NCI-H1694 (cell line): ENCODE results near the gene RASSF6.
"Not testable (repeated sequence)": the region's sequence is repeated elsewhere in the genome, so short reads cannot be mapped to it uniquely, and the experiment has no call there.

Experiments
- DNase-seq: peaks from one replicate; lab custom pipeline; 2025; lab: John Stamatoyannopoulos, UW

Gene RASSF6

DNA sequence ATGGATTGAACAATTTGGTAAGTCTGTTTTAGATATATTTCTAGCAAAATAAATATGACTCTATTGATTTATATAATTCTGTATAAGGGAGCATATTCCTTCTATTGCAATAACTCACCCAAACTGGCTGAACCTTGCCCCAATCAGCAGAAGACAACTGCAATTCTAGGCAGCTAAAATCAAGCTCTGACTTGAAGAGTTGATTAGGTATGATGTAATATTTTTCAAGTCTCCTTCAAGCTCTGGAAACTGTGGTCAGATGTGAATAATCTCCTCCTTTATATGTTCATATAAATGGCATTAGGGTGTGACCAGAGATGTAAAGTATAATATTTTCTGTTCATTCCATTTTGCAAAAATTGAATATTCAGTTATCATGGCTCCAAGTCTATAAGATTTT lies 8.2 kb downstream of the RASSF6 start:
- DNase-seq, result no peak

- DNase-seq, result no peak
Measured at GRCh38 chr4:73609706-73610105, 10.5 kb downstream of the RASSF6 start.

DNA sequence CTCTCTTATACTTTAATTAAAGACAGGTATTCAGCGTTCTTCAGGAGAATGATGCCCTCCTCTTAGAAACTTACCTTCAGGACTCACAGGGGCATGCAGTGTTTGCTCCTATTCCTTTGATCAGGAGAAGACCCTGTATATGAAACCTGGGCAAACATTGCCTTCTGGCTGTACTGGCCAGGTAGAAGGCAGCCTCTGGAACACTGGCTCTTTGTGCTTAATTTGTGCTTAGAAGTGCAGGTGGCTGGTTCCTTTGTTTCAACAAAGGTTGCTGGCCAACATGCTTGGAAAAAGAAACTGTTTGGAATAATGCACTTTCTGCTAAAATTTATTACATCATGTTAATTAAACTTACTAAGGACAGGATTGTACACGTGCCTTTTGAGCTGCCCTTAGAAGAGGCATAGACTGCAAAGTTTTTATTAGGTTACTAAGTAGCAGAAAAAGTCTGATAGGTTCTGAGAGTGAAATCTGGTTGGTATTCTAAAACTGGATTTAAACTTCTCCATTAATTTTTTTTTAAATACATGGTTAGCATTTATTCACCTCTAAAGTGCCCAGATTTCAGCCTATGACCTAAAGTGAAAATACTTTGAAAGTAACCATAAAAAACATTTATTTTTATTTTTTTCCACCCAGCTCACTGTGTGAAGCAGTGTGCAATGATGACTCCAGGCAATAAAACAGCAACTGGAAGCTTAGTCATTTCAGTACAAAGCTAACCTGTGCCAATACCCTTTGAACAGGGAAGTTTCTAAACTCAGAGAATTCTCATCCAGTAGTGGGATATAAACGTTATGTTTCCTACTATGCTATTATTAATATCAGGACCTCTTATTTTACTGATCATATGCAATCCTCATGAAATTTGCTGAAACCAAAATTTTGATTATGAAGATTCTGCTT lies 11.3 kb downstream of the RASSF6 start:
- DNase-seq, result no peak

GRCh38 chr4:73607375-73608033 lies 12.7 kb downstream of the RASSF6 start:
- DNase-seq, result no peak

- DNase-seq, result peak; percentile 5
Measured at GRCh38 chr4:73606465-73606974, 13.7 kb downstream of the RASSF6 start.

GRCh38 chr4:73603854-73604584 lies 16.2 kb downstream of the RASSF6 start:
- DNase-seq, result no peak

DNA sequence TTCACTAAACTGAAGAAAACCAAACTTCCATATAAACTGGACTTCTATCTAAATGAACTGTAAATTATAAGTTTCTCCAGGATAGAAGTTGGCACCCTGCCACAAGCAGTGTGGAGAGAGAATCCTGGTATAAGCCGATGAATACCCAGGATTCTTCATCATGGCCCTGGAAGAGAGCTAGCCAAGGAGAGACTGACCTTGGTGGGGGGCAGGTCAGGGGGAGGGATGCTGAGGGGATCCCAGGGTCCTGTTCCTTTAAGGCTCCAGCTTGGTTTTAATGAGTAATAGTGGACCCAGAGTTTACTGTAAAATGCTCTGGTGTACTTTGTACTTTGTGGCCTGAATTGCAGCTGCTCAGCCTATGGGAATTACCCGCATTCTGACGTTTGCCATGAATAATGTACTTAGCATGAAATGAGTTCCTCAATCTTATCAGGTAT lies 16.9 kb downstream of the RASSF6 start:
- no peak for DNase-seq

- peak; percentile 63 for DNase-seq
Measured at GRCh38 chr4:73600954-73601353, 19.3 kb downstream of the RASSF6 start.

- DNase-seq, result peak; percentile 39
Measured at GRCh38 chr4:73599182-73599581, 21.1 kb downstream of the RASSF6 start.

DNA sequence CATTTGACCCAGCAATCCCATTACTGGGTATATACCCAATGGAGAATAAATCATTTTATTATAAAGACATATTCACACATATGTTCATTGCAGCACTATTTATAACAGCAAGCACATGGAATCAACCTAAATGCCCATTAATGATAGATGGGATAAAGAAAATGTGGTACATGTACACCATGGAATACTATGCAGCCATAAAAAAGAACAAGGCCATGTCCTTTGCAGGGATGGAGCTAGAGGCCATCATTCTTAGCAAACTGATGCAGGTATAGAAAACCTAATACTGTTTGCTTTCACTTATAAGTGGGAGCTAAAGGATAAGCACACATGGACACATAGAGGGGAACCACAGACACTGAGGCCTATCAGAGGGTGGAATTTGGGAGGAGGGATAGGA lies 22.6 kb downstream of the RASSF6 start:
- DNase-seq, result no peak

DNA sequence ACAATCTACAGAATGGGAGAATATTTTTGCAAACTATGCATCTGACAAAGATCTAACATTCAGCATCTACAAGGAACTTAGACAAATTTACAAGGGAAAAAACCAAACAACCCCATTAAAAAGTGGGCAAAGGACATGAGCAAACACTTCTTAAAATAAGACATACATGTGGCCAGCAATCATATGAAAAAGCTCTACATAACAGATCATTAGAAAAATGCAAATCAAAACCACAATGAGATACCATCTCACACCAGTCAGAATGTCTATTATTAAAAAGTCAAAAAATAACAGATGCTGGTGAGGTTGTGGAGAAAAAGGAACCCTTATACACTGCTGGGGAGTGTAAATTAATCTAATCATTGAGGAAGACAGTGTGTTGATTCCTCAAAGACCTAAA lies 23.1 kb downstream of the RASSF6 start:
- not testable (repeated sequence) for DNase-seq

DNA sequence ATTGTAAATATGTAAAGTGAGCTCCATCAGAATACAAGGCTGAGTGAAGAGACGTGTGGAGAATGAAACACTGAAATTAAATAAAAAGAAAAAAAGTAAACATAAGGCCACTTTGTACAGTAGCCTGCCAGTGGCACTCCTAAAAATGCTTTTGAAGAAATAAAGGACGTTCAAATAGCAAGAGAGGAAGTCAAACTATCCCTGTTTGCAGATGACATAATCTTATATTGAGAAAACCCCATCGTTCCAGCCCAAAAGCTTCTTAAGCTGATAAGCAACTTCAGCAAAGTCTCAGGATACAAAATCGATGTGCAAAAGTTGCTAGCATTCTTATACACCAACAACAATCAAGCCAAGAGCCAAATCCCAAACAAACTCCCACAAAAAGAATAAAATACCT lies 24.2 kb downstream of the RASSF6 start:
- no peak for DNase-seq

DNA sequence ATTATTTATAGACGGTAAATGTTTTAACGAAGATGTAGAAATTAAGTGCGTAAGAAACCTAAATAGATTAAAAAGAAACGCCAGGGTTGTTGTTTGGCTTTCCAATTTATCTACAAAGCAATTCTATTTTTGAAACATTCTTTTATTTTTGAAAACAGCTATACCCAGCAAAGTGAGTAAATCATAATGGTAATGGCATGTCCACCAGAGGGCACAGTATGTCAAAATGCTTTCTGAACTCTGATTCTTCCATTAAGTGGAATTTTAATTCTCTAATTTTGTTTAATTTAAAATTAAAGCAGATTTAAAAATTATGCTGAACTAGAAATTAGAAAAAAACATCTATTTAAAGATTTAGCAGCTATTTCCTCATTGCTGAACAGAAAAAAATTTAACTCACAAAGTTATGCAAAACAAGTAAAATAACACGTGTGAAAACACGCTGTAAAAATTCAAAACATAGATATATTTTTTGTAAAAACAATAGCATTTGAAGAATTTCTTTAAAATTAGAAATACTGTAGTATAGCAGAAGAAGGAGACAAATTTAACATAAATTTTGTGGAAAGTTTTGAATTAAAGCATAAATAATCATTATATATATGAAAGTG lies 26.5 kb downstream of the RASSF6 start:
- DNase-seq, result peak; percentile 46

- no peak for DNase-seq
Measured at GRCh38 chr4:73589887-73590801, 30.1 kb downstream of the RASSF6 start.

- DNase-seq, result no peak
Measured at GRCh38 chr4:73589261-73589847, 30.9 kb downstream of the RASSF6 start.

DNA sequence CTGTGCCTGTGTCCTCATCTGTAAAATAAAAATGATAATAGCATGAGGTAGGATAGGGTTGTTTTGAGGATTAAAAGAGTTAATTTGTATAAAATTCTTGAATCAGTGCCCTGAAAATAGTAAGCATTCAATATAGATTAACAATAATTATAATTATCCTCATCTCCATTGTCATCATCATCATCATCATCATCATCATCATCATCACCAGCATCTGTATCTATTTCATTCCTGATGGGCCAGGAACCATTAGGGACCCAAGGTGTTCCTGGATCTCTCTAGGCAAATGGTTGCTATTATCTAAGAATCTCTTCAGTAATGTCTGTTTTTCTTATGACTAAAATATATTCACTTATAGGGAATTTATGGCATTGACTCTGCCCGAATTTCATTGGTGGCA lies 31.6 kb downstream of the RASSF6 start:
- DNase-seq, result no peak

DNA sequence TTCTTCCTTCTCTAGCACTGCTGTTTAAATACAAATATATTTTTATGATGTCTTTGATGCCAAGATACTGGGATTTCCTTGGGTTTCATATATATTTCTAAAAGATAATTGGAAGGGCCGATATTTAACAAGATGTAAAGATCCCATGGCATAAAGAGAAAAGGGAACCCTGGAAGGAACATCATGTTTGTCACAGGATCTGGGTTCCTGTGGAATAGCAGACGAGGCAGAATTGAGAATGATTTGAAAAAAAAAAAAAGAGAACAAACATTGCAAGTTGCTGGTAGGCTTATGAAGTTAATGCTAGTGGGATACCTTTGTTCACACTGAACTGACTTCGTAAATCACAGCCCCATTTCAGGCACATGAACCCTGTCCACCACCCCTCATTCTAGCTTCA lies 33.6 kb downstream of the RASSF6 start:
- DNase-seq, result no peak

GRCh38 chr4:73586040-73586439 lies 34.2 kb downstream of the RASSF6 start:
- DNase-seq, result no peak

DNA sequence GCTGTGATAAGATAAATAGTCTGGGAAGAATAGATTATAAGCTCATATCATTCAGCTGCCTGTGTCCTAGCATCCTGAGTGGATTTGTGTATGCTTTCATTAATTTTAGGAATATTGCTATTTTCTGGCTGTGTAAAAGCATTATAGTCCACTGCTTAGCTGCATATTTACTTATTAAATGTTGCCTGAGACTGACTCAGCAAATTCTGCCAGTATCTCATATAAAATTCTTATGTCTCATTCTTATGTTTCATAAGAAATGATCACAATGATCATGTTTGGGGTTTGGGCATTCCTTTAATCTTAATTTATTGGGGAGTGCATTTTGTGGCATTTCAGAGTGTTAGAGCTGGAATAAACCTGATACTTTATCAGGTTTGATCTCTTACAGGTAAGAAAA lies 34.9 kb downstream of the RASSF6 start:
- DNase-seq, result no peak

DNA sequence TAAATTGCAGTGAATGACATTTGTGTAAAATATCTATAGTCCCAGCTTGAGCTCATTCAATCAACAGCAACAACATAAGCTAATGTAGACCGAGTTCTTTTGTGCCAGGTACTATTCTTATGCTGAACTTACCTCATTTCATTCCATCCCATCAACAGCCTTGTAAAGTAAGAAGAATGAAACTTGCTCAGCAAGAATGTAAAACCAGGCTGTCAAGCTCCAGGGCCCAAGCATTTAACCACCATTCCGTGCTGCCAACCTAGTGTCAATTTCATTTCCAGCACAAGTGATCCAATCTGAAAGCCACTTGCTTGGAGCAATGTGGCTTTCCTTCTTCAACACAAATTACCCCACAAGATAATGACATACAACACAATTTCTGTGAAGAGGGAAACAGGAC lies 36.6 kb downstream of the RASSF6 start:
- no peak for DNase-seq

DNA sequence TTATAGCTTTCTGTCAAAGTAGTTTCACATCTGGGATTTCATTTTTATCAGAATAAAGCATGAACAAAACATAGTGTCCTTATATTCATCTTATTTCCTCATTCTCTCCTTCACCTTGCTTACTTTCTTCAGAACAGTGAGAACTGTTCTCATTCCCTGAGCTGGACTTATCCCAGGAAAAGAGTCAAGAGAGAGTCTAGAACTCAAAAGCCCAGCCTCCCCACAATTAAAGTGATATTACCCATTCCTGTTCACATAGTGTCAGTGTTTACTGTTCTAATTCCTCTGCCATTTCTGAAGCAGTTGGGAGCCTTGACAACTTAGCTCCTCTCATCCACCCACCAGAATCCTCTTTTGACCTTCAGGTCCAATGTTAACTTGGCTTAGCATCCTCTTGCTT lies 42.9 kb downstream of the RASSF6 start:
- DNase-seq, result no peak
